Common myeloid progenitor, CD34-positive (primary cell): ENCODE measurements around the gene FBLN1.

Source experiments
- CTCF ChIA-PET: fragments of 350-600 bp; sonication (Branson Sonifier 250); formaldehyde crosslinking; loops from one replicate; lab custom pipeline; 2021; ENCODE audit warnings: antibody characterized with exemption; lab: Charles Lee
- POLR2A ChIA-PET: fragments of 350-600 bp; sonication (Branson Sonifier 250); formaldehyde crosslinking; loops from one replicate; lab custom pipeline; 2021; ENCODE audit warnings: antibody characterized with exemption; lab: Charles Lee
- DNase-seq, 3 donors: peaks; one replicate each; pipeline versions ENCODE4 v3.0.0 to v3.0.0-alpha.2; 2013
- H3K27ac ChIP-seq, 2 experiments: 1 replicate in 1 of 2; 2 replicates in 1 of 2; pipeline ENCODE4 v1.7.0; 2013; ENCODE audit warnings: inconsistent platforms in 2 of 2, low read length in 2 of 2, mild to moderate bottlenecking in 2 of 2, low read depth in 1 of 2, moderate library complexity in 1 of 2; ENCODE audit not compliant: severe bottlenecking in 2 of 2, insufficient read depth in 1 of 2, poor library complexity in 1 of 2
- H3K27me3 ChIP-seq, 5 experiments: replicated peaks in 2 of 5; 1 replicate in 3 of 5; 2 replicates in 2 of 5; pipeline versions ENCODE4 v1.6.1 to v1.7.0; 2013; ENCODE audit warnings: low read length in 4 of 5, mild to moderate bottlenecking in 2 of 5, moderate library complexity in 2 of 5, inconsistent platforms in 1 of 5; ENCODE audit not compliant: insufficient read depth in 5 of 5, control insufficient read depth in 4 of 5
- H3K36me3 ChIP-seq, 4 experiments: 1 replicate in 2 of 4; 2 replicates in 2 of 4; pipeline versions ENCODE4 v1.6.1 to v1.7.0; 2013; ENCODE audit warnings: low read length in 3 of 4, control low read depth in 1 of 4, mild to moderate bottlenecking in 1 of 4; ENCODE audit not compliant: control insufficient read depth in 4 of 4, insufficient read depth in 4 of 4
- H3K4me1 ChIP-seq, 4 experiments: 1 replicate in 3 of 4; 2 replicates in 1 of 4; pipeline versions ENCODE4 v1.6.1 to v1.7.1; 2013; ENCODE audit warnings: low read length in 3 of 4, mild to moderate bottlenecking in 3 of 4, control low read depth in 1 of 4, inconsistent platforms in 1 of 4, moderate library complexity in 1 of 4; ENCODE audit not compliant: control insufficient read depth in 4 of 4, insufficient read depth in 4 of 4; ENCODE audit errors: control extremely low read depth in 1 of 4
- H3K4me3 ChIP-seq, 7 experiments: 1 replicate in 4 of 7; 2 replicates in 3 of 7; pipeline versions ENCODE4 v1.5.1 to v1.7.0; 2013; ENCODE audit warnings: mild to moderate bottlenecking in 7 of 7, low read length in 6 of 7, moderate library complexity in 6 of 7, inconsistent platforms in 2 of 7, low read depth in 2 of 7, control low read depth in 1 of 7; ENCODE audit not compliant: insufficient read depth in 4 of 7, control insufficient read depth in 1 of 7; ENCODE audit errors: extremely low read depth in 1 of 7
- H3K9me3 ChIP-seq, 5 experiments: 1 replicate in 4 of 5; 2 replicates in 1 of 5; pipeline versions ENCODE4 v1.6.1 to v1.7.1; 2013; ENCODE audit warnings: low read length in 4 of 5, mild to moderate bottlenecking in 2 of 5, inconsistent platforms in 1 of 5, low read depth in 1 of 5, moderate library complexity in 1 of 5; ENCODE audit not compliant: control insufficient read depth in 4 of 5, insufficient read depth in 2 of 5; ENCODE audit errors: control extremely low read depth in 1 of 5
- WGBS: methylation state at CpG from one replicate; pipeline ENCODE4 v1.1.5; 2013; ENCODE audit not compliant: insufficient coverage; 5-methylcytosine and 5-hydroxymethylcytosine counted together

The FBLN1 gene

DNA sequence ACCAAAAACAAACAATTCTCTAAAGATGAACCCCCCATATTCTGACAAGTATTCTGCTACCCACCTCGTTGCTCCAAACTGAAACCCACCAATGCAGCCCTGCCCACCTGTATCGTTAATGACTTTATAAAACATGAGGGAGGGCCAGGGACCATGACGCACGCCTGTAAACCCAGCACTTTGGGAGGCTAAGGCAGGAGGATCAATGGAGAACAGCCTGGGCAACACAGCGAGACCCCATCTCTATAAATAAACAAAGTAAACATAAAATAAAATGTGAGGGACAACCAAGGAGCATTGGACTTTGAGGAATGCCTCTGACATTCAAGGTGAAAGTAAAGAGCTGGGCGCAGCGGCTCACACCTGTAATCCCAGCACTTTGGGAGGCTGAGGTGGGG is 129.2 kb downstream of the FBLN1 start:
- 80% methylated on average over 4 of the region's 7 CpGs for WGBS
- H3K36me3 ChIP-seq, result no peaks in the 10 kb centered on the region
- peaks cover 0 to 7% (median 1%) of the 10 kb centered on the region in 4 experiments for H3K4me1 ChIP-seq
- ChIA-PET POLR2A (interaction anchor here (0.7 kb wide), 1 partner anchor 98 kb away, joined by 3 read pairs; no protein-coding TSS in a partner anchor), CTCF (interaction anchor here (0.8 kb wide), 1 partner anchor 17 kb away, joined by 3 read pairs; no protein-coding TSS in a partner anchor)
- no peak for DNase-seq
- no peak overlapping the region for H3K4me3 ChIP-seq
- peaks cover 3 to 64% (median 20%) of the 10 kb centered on the region in 5 experiments for H3K27me3 ChIP-seq
- no peak overlapping the region for H3K27ac ChIP-seq
- no peaks in the 10 kb centered on the region for H3K9me3 ChIP-seq

DNA sequence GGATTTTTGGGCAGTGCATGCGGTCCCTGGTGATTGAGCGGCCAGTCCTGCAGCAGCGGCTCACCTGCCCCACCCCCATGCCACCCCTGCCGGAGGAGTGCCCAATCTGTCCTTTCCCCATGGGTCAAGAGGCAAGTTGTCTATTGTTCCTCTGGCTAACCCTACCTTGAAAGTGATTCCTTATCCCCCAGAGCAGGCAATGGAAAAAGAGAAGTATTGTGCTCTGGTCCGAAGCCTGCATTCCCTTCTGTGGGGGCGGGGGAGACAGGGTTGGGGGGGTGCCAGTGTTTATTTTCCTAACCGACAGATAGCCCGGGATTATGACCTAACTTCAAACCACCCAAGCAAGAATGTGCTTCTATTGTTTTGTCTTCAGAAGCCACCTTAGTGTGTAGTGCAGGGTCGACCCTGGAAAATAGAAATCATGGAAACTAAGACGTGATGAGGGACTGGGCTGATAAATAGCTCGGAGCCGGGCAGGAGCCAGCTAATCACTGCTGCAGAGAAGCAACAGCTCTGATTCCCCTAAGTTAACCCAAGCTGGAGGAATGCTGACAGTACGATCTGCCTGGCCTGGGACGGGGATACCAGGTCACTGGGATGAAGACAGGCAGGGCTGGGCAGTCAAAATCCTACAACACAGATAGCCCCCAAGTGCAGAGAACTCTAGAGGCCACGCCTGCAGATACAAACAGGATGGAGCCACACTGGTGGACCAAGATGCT is 130.3 kb downstream of the FBLN1 start:
- Histone ChIP-seq H3K4me1 (peaks cover 0 to 7% (median 1%) of the 10 kb centered on the region in 4 experiments), H3K4me3 (no peak overlapping the region), H3K36me3 (no peaks in the 10 kb centered on the region), H3K27me3 (peaks cover 3 to 63% (median 20%) of the 10 kb centered on the region in 5 experiments), H3K27ac (no peak overlapping the region), H3K9me3 (no peaks in the 10 kb centered on the region)
- ChIA-PET POLR2A (no interaction called here), CTCF (interaction anchor here (0.6 to 0.8 kb wide), 2 partner anchors 18 to 534 kb away, joined by 3 read pairs; no protein-coding TSS in a partner anchor)
- DNase-seq, result no peak
- 27% methylated on average over 12 of the region's 15 CpGs for WGBS

DNA sequence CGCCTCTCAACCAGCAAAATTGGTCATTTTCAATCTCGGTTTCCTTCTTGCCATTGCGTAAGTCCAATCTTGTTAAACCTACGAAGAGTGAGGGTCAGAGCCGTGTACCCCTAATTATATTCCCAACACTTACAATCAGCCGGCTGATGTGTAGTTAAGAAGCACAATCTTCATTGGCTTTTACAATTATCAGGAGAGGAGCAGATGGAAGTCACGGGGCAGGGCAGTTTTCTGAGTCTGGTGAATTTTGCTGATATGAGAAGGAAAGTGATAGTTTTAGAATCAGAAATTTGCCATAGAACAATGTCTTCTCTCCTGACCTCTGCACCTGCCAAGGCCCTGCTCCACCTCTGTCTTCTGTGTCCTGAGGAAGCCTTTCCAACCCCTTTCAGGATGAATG is 134.0 kb downstream of the FBLN1 start:
- WGBS, result 93% methylated on average over 5 of the region's 7 CpGs
- Histone ChIP-seq H3K4me3 (no peak overlapping the region), H3K27me3 (peaks cover 3 to 69% (median 19%) of the 10 kb centered on the region in 5 experiments), H3K27ac (no peak overlapping the region), H3K9me3 (no peaks in the 10 kb centered on the region), H3K4me1 (peaks cover 0 to 26% (median 24%) of the 10 kb centered on the region in 4 experiments), H3K36me3 (no peaks in the 10 kb centered on the region)
- ChIA-PET CTCF (interaction anchor here (1.2 kb wide), 1 partner anchor 10 kb away, joined by 3 read pairs; no protein-coding TSS in a partner anchor), POLR2A (no interaction called here)
- peak in 1 of 3 donors; percentile 16 for DNase-seq

DNA sequence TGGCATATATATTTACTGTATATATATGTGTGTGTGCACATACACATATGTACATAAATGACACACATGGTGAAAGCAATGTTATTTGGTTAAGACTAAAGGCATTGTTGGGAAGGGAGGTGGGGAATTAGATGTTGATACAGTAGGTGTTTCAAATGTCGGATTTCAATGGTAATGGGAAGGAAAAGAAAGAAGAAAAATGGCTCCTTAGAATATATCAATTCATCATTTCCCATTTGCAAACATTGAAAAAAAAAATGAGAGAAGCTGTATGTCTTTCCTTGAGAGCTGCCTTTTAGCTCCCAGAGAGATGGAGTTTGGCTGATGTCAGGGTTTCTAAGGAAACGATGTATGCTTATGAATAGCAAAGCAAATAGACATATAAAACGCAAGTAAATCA is 135.5 kb downstream of the FBLN1 start:
- CTCF ChIA-PET, result interaction anchor here (0.9 to 2.7 kb wide), 3 partner anchors 9 to 16 kb away, joined by 3 to 11 read pairs (median 3); no protein-coding TSS in a partner anchor
- DNase-seq, result no peak
- Histone ChIP-seq H3K4me1 (peaks cover 0 to 41% (median 35%) of the 10 kb centered on the region in 4 experiments), H3K36me3 (no peaks in the 10 kb centered on the region), H3K27ac (no peak overlapping the region), H3K9me3 (no peaks in the 10 kb centered on the region), H3K27me3 (peaks cover 2 to 54% (median 14%) of the 10 kb centered on the region in 5 experiments), H3K4me3 (no peak overlapping the region)
- WGBS, result no CpG with 5 or more reads among the region's 3 CpGs
- POLR2A ChIA-PET, result no interaction called here

DNA sequence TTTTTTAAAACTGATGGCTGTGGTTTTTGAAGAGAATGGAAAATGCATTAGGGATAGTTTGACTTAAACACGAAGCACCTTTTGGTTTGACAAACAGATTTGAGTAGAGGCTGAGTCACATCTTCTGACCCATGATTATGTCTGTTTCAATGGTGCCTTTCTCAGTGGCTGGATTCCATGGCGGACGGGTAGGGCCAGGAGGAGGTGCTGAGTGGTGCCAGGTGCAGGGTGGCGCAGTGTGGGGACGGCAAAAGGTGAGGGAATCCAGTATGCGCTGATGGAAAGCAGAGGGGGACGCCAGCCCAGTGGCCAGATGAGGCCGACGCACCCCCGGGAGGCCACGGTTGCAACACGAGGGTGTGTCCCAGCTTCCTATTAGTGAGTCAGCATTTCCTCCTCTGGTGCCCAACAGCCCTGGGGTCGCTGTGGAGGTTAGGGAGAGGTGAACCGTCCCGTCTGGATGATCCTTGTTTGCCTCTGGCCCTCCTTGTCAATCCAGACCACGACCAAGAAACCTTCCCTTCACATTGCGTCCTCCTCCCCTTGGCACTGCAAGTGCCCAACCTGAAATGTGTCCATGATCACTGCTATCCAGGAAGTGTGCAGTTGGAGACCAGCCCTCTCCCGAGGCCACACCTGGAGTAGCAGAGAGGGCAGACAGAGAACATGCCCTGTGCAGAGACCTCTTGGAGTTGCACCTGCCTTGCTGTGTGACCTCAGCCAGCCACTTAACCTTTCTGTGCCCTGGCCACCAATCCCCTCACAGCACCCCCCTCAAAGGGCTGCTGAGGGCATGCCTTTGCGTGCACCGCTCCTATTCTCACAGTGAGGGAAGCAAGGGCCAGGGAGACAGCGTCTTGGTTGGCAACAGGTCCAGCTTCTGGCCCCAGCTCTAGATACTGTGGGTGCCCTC is 136.4 kb downstream of the FBLN1 start:
- H3K9me3 ChIP-seq, result no peaks in the 10 kb centered on the region
- H3K36me3 ChIP-seq, result no peaks in the 10 kb centered on the region
- ChIA-PET CTCF (interaction anchor here (0.9 to 2.7 kb wide), 8 partner anchors 10 to 349 kb away, joined by 3 to 11 read pairs (median 4); no protein-coding TSS in a partner anchor), POLR2A (no interaction called here)
- peak overlapping the region in 3 of 7 experiments; percentile 40 to 46 (median 43) for H3K4me3 ChIP-seq
- WGBS, result 49% methylated on average over 12 of the region's 21 CpGs
- no peak overlapping the region for H3K27ac ChIP-seq
- peaks cover 0 to 48% (median 38%) of the 10 kb centered on the region in 4 experiments for H3K4me1 ChIP-seq
- H3K27me3 ChIP-seq, result peaks cover 0 to 45% (median 10%) of the 10 kb centered on the region in 5 experiments
- DNase-seq, result peak; percentile 30 to 72 (median 62)

DNA sequence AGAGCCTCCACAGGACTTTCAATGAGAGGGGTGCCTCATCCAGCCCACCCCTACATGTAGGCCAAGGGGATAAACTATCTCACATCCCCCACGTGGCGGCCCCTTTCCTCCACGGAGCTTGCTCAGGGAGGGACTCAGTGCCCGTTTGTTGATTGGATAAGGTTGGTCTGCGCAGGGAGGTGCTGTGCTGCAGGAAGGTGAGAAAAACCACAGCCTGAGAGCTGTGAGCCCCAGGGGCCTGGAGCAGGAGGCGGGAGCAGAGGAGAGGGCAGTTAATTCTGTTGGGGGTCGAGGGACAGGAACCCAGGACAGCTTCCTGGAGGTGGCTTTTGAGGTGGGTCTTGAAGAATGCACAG is 137.0 kb downstream of the FBLN1 start:
- DNase-seq, result peak; percentile 13 to 46 (median 31)
- 8% methylated on average over 4 of the region's 7 CpGs for WGBS
- Histone ChIP-seq H3K4me1 (peaks cover 0 to 48% (median 38%) of the 10 kb centered on the region in 4 experiments), H3K4me3 (peak overlapping the region in 2 of 7 experiments; percentile 8 to 19), H3K27me3 (peaks cover 0 to 41% (median 8%) of the 10 kb centered on the region in 5 experiments), H3K9me3 (no peaks in the 10 kb centered on the region), H3K36me3 (no peaks in the 10 kb centered on the region), H3K27ac (no peak overlapping the region)
- ChIA-PET POLR2A (no interaction called here), CTCF (interaction anchor here (0.9 to 2.7 kb wide), 8 partner anchors 11 to 348 kb away, joined by 3 to 11 read pairs (median 4); no protein-coding TSS in a partner anchor)
